ENCODE measurements around the gene ZBTB7A. TPM values are rescaled to one million over a fixed set of nuclear protein-coding genes. Genes with fewer than 3 reads are reported as not detected.
A peak's percentile ranks its signal among the peaks of the same experiment; 100 is the strongest.

Gene ZBTB7A
- total and polyA plus RNA-seq, 2 of the 4 experiments (the other 2 are of a cell fraction) = 3.2 to 10.3 TPM

GRCh38 chr19:4058693-4059452 lies 7.8 kb downstream of the ZBTB7A start:
- Histone ChIP-seq H3K4me1 (ENCODE audit: control insufficient read depth, insufficient read depth, low read length) (peaks cover 45% of the 10 kb centered on the region), H3K9ac (ENCODE audit: low read depth, low read length) (peak overlapping the region; percentile 58), H3K4me3 (ENCODE audit: insufficient read depth, low read depth, low read length) (no peak overlapping the region), H2BK5ac (ENCODE audit: low read depth, low read length, poor library complexity, severe bottlenecking) (peak overlapping the region; percentile 90), H2BK15ac (ENCODE audit: low read depth, low read length) (no peak overlapping the region; the same call in 2 of the 3 replicates), H3K56ac (ENCODE audit: extremely low read depth, insufficient read depth, low read length) (peak overlapping the region; percentile 28; the same call in 1 of the 2 replicates), H3K79me1 (ENCODE audit: low read depth in 1 of 2, low read length in 2 of 2) (peaks cover 3 to 51% of the 10 kb centered on the region in 2 experiments; a peak in 3 of 4 replicates), H3K23ac (ENCODE audit: low read depth, low read length) (peak overlapping the region; percentile 64; the same call in 1 of the 2 replicates), H3K14ac (replicated peaks; ENCODE audit: low read depth, low read length) (0 out of 2 replicates have a peak overlapping the region, but pooled peaks have one; percentile 55), H3K27ac (ENCODE audit: insufficient read depth, low read length) (peak overlapping the region; percentile 92), H2BK20ac (ENCODE audit: low read depth, low read length) (no peak overlapping the region), H2BK120ac (ENCODE audit: low read depth, low read length) (peak overlapping the region; percentile 47; the same call in 1 of the 2 replicates), H3K18ac (ENCODE audit: low read depth, low read length) (peak overlapping the region; percentile 4; the same call in 1 of the 2 replicates), H4K20me1 (ENCODE audit: insufficient read depth, low read length) (peaks cover 95% of the 10 kb centered on the region), H3K9me3 (ENCODE audit: control insufficient read depth, insufficient read depth, low read length) (no peaks in the 10 kb centered on the region), H4K8ac (ENCODE audit: low read depth in 2 of 2, low read length in 2 of 2) (peak overlapping the region; percentile 45 to 79; a peak in 1 of 4 replicates), H3K9me1 (ENCODE audit: insufficient read depth, low read length) (no peaks in the 10 kb centered on the region), H3K36me3 (ENCODE audit: control insufficient read depth, insufficient read depth, low read length) (peaks cover 35% of the 10 kb centered on the region), H3K4me2 (ENCODE audit: low read depth, low read length) (peak overlapping the region; percentile 23), H3K27me3 (ENCODE audit: control insufficient read depth, insufficient read depth, low read length) (no peaks in the 10 kb centered on the region), H2AK5ac (ENCODE audit: low read depth, low read length) (peak overlapping the region; percentile 77), H4K91ac (ENCODE audit: insufficient read depth, low read depth, low read length) (peak overlapping the region; percentile 66), H3K4ac (ENCODE audit: low read depth, low read length) (peak overlapping the region; percentile 83), H2AFZ (replicated peaks; ENCODE audit: low read length, poor library complexity) (no peak overlapping the region), H4K5ac (ENCODE audit: low read depth, low read length) (peak overlapping the region; percentile 50), H2AK9ac (replicated peaks; ENCODE audit: low read depth, low read length, poor library complexity) (peak overlapping the region; percentile 95)
- no peak for DNase-seq
- intact Hi-C loops (cut with micrococcal nuclease) = no loop called here
- 80% methylated on average over 4 of the region's 30 CpGs; no CpG with 5 or more reads in 1 of the 2 experiments for WGBS, 2 experiments (ENCODE audit: extremely low coverage in 2 of 2, insufficient read length in 1 of 2)
- no TSS peak for BruUV-seq (replicated peaks)
- POLR2A ChIA-PET (ENCODE audit: unreplicated experiment) = interaction anchor here (0.6 kb wide), 2 partner anchors 10 to 162 kb away, joined by 3 to 5 read pairs; no protein-coding TSS in a partner anchor
- dilution Hi-C loops (cut with HindIII; ENCODE audit: low sequenced_read_pairs, unreplicated experiment) = no loop called here
- CTCF ChIA-PET = no interaction called here
- peak; percentile 13 for ATAC-seq (ENCODE audit: low read depth)
- no peak for TF ChIP-seq CTCF (conservative IDR thresholded peaks at IDR 0.05; ENCODE audit: low read depth, low read length)
- TF ChIP-seq POLR2A (IDR thresholded peaks at IDR 0.05; ENCODE audit: low read depth, low read length) = no peak
- no peak for TF ChIP-seq MAZ (IDR thresholded peaks at IDR 0.05; ENCODE audit: borderline replicate concordance, low read depth, low read length)
- no peak for TF ChIP-seq ELK1 (IDR thresholded peaks at IDR 0.05; ENCODE audit: borderline replicate concordance, low read depth, low read length)
- TF ChIP-seq SMC3 (IDR thresholded peaks at IDR 0.05; ENCODE audit: low read depth, low read length) = no peak
- in situ Hi-C loops (cut with MboI; ENCODE audit: low sequenced_read_pairs) = no loop called here
